HepG2 (cell line): Measurements from ENCODE around the gene ARL4D. TPM values are rescaled to one million over a fixed set of nuclear protein-coding genes. Genes with fewer than 3 reads are reported as not detected.

Source experiments
- AKAP8 ChIP-seq: sonication (generic); formaldehyde crosslinking; IDR thresholded peaks from 2 replicates; pipeline ENCODE4 v1.5.1; 2020; ENCODE audit warnings: mild to moderate bottlenecking, missing genetic modification reagents
- CCAR2 ChIP-seq: fragments of 200-400 bp; formaldehyde crosslinking; optimal IDR thresholded peaks from 2 replicates; pipeline ENCODE3; 2018; ENCODE audit warnings: low read depth, mild to moderate bottlenecking, low read length, moderate library complexity
- DDIT3 ChIP-seq: sonication (generic); formaldehyde crosslinking; IDR thresholded peaks from 2 replicates; pipeline ENCODE4 v1.4.0; 2020; ENCODE audit warnings: mild to moderate bottlenecking, missing genetic modification reagents
- EED ChIP-seq: sonication (generic); formaldehyde crosslinking; IDR thresholded peaks from 2 replicates; pipeline ENCODE4 v1.5.0; 2020; ENCODE audit warnings: mild to moderate bottlenecking, missing genetic modification reagents
- FOXJ3 ChIP-seq: sonication (generic); formaldehyde crosslinking; IDR thresholded peaks from 2 replicates; pipeline ENCODE4 v1.4.0; 2020; ENCODE audit warnings: missing genetic modification reagents, mild to moderate bottlenecking, borderline replicate concordance
- FOXK1 ChIP-seq: sonication (generic); formaldehyde crosslinking; IDR thresholded peaks from 2 replicates; pipeline ENCODE4 v1.4.0; 2020; ENCODE audit warnings: low read depth, missing genetic modification reagents, borderline replicate concordance
- FOXK2 ChIP-seq: fragments of 450-650 bp; IDR thresholded peaks from 2 replicates; pipeline ENCODE4 v1.6.1; 2016
- HMG20B ChIP-seq: conservative IDR thresholded peaks from 2 replicates; pipeline ENCODE4 v1.6.1; 2016; ENCODE audit warnings: missing genetic modification reagents, missing compliant biosample characterization
- HOXD1 ChIP-seq: sonication (generic); formaldehyde crosslinking; IDR thresholded peaks from 2 replicates; pipeline ENCODE4 v1.5.0; 2020; ENCODE audit warnings: missing genetic modification reagents
- JUNB ChIP-seq: sonication (generic); formaldehyde crosslinking; IDR thresholded peaks from 2 replicates; pipeline ENCODE4 v1.8.0; 2022; ENCODE audit warnings: missing genetic modification reagents, mild to moderate bottlenecking, borderline replicate concordance
- NFIC ChIP-seq: IDR thresholded peaks from 2 replicates; pipeline ENCODE4 v1.6.1; 2012; ENCODE audit warnings: mild to moderate bottlenecking, low read length, inconsistent platforms
- NFKBIZ ChIP-seq: IDR thresholded peaks from 2 replicates; pipeline ENCODE4 v1.6.1; 2018; ENCODE audit warnings: missing genetic modification reagents, missing compliant biosample characterization
- PRDM15 ChIP-seq: sonication (generic); formaldehyde crosslinking; IDR thresholded peaks from 2 replicates; pipeline ENCODE4 v1.4.0; 2020; ENCODE audit warnings: missing genetic modification reagents
- RARA ChIP-seq: IDR thresholded peaks from 2 replicates; pipeline ENCODE4 v1.6.1; 2016; ENCODE audit warnings: missing genetic modification reagents, missing compliant biosample characterization
- THYN1 ChIP-seq: sonication (generic); formaldehyde crosslinking; IDR thresholded peaks from 2 replicates; pipeline ENCODE4 v1.8.1; 2023; ENCODE audit warnings: low read depth, mild to moderate bottlenecking, moderate library complexity, missing genetic modification reagents, borderline replicate concordance
- ZNF20 ChIP-seq: sonication (generic); formaldehyde crosslinking; IDR thresholded peaks from 2 replicates; pipeline ENCODE4 v1.4.0; 2020; ENCODE audit warnings: mild to moderate bottlenecking, moderate library complexity, missing genetic modification reagents
- ZNF589 ChIP-seq: sonication (generic); formaldehyde crosslinking; conservative IDR thresholded peaks from 2 replicates; pipeline ENCODE4 v1.8.0; 2022; ENCODE audit warnings: mild to moderate bottlenecking, moderate library complexity, missing genetic modification reagents
- ZNF672 ChIP-seq: sonication (generic); formaldehyde crosslinking; IDR thresholded peaks from 2 replicates; pipeline ENCODE4 v1.8.1; 2022; ENCODE audit warnings: missing genetic modification reagents
- ZNF841 ChIP-seq: sonication (generic); formaldehyde crosslinking; IDR thresholded peaks from 2 replicates; pipeline ENCODE4 v1.8.1; 2023; ENCODE audit warnings: missing genetic modification reagents, borderline replicate concordance
- polyA plus RNA-seq, 8 experiments: library from polyadenylated mRNA; depleted of rRNA in 3 of 8; stranded (reverse) in 7 of 8; unstranded in 1 of 8; fragments of >200 nt; fragmentation: Illumina TruSeq in 4 of 8; extraction: Trizol in 4 of 8; gene quantifications; 2 replicates each; pipeline versions ENCODE4 v1.2.1 to v1.2.3, GENCODE V29; 2011 to 2016; ENCODE audit warnings: low read depth in 4 of 8, missing spikeins in 1 of 8, mixed read lengths in 1 of 8; ENCODE audit not compliant: insufficient read depth in 1 of 8
- total RNA-seq, 5 experiments: library from RNA; depleted of rRNA; stranded (reverse); fragments of >200 nt; fragmentation: Illumina TruSeq; extraction: Trizol; gene quantifications; 2 replicates each; pipeline ENCODE4 v1.2.3, GENCODE V29; 2016; ENCODE audit warnings: low read depth in 1 of 5
- TF ChIP-seq, protein P1 (sequence below), 2 experiments: IDR thresholded peaks; 2 replicates each; pipeline ENCODE4 v1.6.1; 2011 to 2012; ENCODE audit warnings: low read length in 2 of 2, borderline replicate concordance in 1 of 2, low read depth in 1 of 2, mild to moderate bottlenecking in 1 of 2, moderate library complexity in 1 of 2
- TF ChIP-seq, protein P2 (sequence below): sonication (generic); formaldehyde crosslinking; IDR thresholded peaks from 2 replicates; pipeline ENCODE4 v1.8.0; 2022; ENCODE audit warnings: mild to moderate bottlenecking, missing genetic modification reagents, borderline replicate concordance

ARL4D gene
- total and polyA plus RNA-seq, 2 of the 13 experiments (the other 11 are each of a cell fraction or from before 2014, with no cell fraction given) = 9.0 to 25.9 TPM

DNA sequence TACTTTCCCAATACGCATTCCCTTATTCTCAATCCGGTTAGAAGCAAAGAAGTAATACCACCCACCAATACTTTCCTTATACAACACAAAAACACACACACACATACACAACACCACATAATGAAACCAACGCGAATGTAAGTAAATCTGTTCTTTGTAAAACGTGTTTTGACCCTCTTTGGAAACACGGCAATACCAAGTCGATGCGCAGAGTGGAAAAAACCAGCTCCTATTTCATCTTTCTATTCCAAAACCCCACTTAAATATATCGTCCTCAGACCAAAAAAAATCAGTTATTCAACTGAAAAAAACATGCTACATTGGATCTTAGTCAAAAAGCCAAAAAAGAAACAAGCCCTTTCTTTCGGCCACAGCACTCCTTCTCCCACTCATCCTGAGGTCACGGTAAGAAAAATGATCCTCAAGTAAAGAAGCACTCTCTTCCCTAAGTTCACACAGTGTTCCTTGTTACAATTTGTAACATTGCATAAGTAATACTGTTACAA is 31.0 kb upstream of the ARL4D start (continued):
- TF ChIP-seq, protein P1, sequence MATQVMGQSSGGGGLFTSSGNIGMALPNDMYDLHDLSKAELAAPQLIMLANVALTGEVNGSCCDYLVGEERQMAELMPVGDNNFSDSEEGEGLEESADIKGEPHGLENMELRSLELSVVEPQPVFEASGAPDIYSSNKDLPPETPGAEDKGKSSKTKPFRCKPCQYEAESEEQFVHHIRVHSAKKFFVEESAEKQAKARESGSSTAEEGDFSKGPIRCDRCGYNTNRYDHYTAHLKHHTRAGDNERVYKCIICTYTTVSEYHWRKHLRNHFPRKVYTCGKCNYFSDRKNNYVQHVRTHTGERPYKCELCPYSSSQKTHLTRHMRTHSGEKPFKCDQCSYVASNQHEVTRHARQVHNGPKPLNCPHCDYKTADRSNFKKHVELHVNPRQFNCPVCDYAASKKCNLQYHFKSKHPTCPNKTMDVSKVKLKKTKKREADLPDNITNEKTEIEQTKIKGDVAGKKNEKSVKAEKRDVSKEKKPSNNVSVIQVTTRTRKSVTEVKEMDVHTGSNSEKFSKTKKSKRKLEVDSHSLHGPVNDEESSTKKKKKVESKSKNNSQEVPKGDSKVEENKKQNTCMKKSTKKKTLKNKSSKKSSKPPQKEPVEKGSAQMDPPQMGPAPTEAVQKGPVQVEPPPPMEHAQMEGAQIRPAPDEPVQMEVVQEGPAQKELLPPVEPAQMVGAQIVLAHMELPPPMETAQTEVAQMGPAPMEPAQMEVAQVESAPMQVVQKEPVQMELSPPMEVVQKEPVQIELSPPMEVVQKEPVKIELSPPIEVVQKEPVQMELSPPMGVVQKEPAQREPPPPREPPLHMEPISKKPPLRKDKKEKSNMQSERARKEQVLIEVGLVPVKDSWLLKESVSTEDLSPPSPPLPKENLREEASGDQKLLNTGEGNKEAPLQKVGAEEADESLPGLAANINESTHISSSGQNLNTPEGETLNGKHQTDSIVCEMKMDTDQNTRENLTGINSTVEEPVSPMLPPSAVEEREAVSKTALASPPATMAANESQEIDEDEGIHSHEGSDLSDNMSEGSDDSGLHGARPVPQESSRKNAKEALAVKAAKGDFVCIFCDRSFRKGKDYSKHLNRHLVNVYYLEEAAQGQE (IDR thresholded peaks at IDR 0.05; ENCODE audit: borderline replicate concordance in 1 of 2, low read depth in 1 of 2, low read length in 2 of 2) = no peak; a peak in 1 of 4 replicates
- TF ChIP-seq DDIT3 = peak; percentile 52; the same call in 1 of the 2 replicates
- TF ChIP-seq RARA (CRISPR knock-in tag) = peak; percentile 49; the same call in 1 of the 2 replicates
- TF ChIP-seq FOXK2 = peak; percentile 80; the same call in 1 of the 2 replicates
- TF ChIP-seq PRDM15 (CRISPR knock-in tag) = 0 out of 2 replicates have a peak, but pooled peaks have one; percentile 5
- TF ChIP-seq NFIC = peak; percentile 93
- TF ChIP-seq NFKBIZ = peak; percentile 38
- TF ChIP-seq EED (CRISPR knock-in tag) = no peak
- no peak for TF ChIP-seq CCAR2
- peak; percentile 23; the same call in 1 of the 2 replicates for TF ChIP-seq FOXK1 (CRISPR knock-in tag)
- TF ChIP-seq THYN1 = no peak
- TF ChIP-seq ZNF672 = peak; percentile 44; the same call in 1 of the 2 replicates
- TF ChIP-seq ZNF589 (CRISPR knock-in tag) = peak; percentile 84; the same call in 1 of the 2 replicates
- TF ChIP-seq HMG20B (CRISPR knock-in tag) = peak; percentile 54; the same call in 1 of the 2 replicates
- TF ChIP-seq JUNB = 0 out of 2 replicates have a peak, but pooled peaks have one; percentile 80
- TF ChIP-seq ZNF841 (CRISPR knock-in tag) = 0 out of 2 replicates have a peak, but pooled peaks have one; percentile 29
- no peak for TF ChIP-seq AKAP8 (CRISPR knock-in tag)
- TF ChIP-seq ZNF20 (CRISPR knock-in tag) = peak; percentile 57; the same call in 1 of the 2 replicates
- no peak for TF ChIP-seq HOXD1 (CRISPR knock-in tag)
- TF ChIP-seq, protein P2, sequence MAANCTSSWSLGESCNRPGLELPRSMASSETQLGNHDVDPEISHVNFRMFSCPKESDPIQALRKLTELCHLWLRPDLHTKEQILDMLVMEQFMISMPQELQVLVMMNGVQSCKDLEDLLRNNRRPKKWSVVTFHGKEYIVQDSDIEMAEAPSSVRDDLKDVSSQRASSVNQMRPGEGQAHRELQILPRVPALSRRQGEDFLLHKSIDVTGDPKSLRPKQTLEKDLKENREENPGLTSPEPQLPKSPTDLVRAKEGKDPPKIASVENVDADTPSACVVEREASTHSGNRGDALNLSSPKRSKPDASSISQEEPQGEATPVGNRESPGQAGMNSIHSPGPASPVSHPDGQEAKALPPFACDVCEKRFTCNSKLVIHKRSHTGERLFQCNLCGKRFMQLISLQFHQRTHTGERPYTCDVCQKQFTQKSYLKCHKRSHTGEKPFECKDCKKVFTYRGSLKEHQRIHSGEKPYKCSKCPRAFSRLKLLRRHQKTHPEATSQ (CRISPR knock-in tag) = no peak
- TF ChIP-seq FOXJ3 (CRISPR knock-in tag) = peak; percentile 45; the same call in 1 of the 2 replicates
